Prostate gland (tissue), 2 donors: Measurements from ENCODE around the gene SLC25A31. TPM values are rescaled to one million over a fixed set of nuclear protein-coding genes. Genes with fewer than 3 reads are reported as not detected.

ENCODE experiments used
- DNase-seq: peaks from one replicate; pipeline ENCODE4 v3.0.0-alpha.2; 2019; ENCODE audit warnings: low spot score
- H3K27ac ChIP-seq, 2 donors: fragments of 200-600 bp; sonication (generic); 2 replicates each; pipeline ENCODE4 v1.5.1; 2017 to 2019
- H3K27me3 ChIP-seq: fragments of 200-600 bp; sonication (generic); replicated peaks from 2 replicates; pipeline ENCODE4 v1.5.1; 2019; ENCODE audit not compliant: insufficient read depth
- H3K36me3 ChIP-seq, 2 donors: fragments of 200-600 bp; sonication (generic); 1 replicate in 1 of 2; 2 replicates in 1 of 2; pipeline versions ENCODE4 v1.5.1 to v1.8.1; 2017 to 2019
- H3K4me1 ChIP-seq: fragments of 200-600 bp; sonication (generic); replicated peaks from 2 replicates; pipeline ENCODE4 v1.5.1; 2019
- H3K4me3 ChIP-seq, 2 donors: fragments of 200-600 bp; sonication (generic); 2 replicates each; pipeline ENCODE4 v1.5.1; 2017 to 2019
- H3K9me3 ChIP-seq: fragments of 200-600 bp; sonication (generic); 2 replicates; pipeline ENCODE4 v1.5.1; 2017
- POLR2A ChIP-seq: fragments of 450-650 bp; IDR thresholded peaks from one replicate; pipeline ENCODE4 v1.6.1; 2016; ENCODE audit warnings: antibody characterized with exemption, mild to moderate bottlenecking
- POLR2AphosphoS5 ChIP-seq: sonication (generic); formaldehyde crosslinking; IDR thresholded peaks from one replicate; pipeline ENCODE4 v1.6.1; 2017; ENCODE audit warnings: antibody characterized with exemption
- WGBS: methylation state at CpG from one replicate; pipeline ENCODE4 v1.1.5; 2018; 5-methylcytosine and 5-hydroxymethylcytosine counted together
- intact Hi-C: fragments of 100-400 bp; cut with DNase I; formaldehyde crosslinking; loops from one replicate; pipeline ENCODE4 v1.14.2; 2022
- total RNA-seq, 2 donors: library from RNA; depleted of rRNA; stranded (reverse); fragments of >200 nt; gene quantifications; one replicate each; pipeline ENCODE4 v1.1.0, GENCODE V29; 2016
- TF ChIP-seq, protein P1 (sequence below), 4 experiments: fragments of 200-600 bp in 2 of 4; fragments of 450-650 bp in 2 of 4; sonication (generic) in 2 of 4; IDR thresholded peaks; 1 replicate in 3 of 4; 2 replicates in 1 of 4; pipeline ENCODE4 v1.5.1; 2016 to 2019; ENCODE audit warnings: antibody characterized with exemption in 4 of 4, mild to moderate bottlenecking in 2 of 4, moderate library complexity in 2 of 4

SLC25A31 gene
- total RNA-seq, 2 donors from 2014 or later = 7.7 TPM; not detected in 1

DNA sequence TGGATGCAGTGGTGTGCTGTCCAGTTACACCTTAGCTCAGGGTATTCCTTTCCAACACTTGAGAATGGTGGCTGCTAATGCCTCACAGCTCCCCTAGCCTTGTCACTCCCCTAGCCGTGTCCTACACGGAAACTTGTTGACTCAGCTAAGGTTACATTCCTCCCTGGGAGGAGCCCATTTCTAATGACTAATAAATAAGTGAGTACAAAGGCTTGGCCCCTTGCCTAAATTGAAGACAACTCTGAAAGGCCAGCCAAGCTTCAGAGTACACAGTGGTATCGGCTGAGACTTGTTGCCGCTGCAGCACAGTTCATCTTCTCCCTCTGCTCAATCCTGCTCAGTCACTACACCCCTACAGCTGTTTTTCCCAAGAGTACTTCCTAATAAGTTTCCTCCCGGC, 21.2 kb upstream of the SLC25A31 start:
- Histone ChIP-seq H3K4me3 (no peak overlapping the region), H3K9me3 (no peaks in the 10 kb centered on the region), H3K4me1 (no peaks in the 10 kb centered on the region), H3K27ac (peak overlapping the region; percentile 51 to 65), H3K27me3 (no peaks in the 10 kb centered on the region), H3K36me3 (no peaks in the 10 kb centered on the region)
- DNase-seq = peak; percentile 96
- TF ChIP-seq POLR2AphosphoS5 = peak; percentile 89
- no peak for TF ChIP-seq POLR2A
- intact Hi-C loops = no loop called here
- 13% methylated on average over 5 of the region's 5 CpGs for WGBS

DNA sequence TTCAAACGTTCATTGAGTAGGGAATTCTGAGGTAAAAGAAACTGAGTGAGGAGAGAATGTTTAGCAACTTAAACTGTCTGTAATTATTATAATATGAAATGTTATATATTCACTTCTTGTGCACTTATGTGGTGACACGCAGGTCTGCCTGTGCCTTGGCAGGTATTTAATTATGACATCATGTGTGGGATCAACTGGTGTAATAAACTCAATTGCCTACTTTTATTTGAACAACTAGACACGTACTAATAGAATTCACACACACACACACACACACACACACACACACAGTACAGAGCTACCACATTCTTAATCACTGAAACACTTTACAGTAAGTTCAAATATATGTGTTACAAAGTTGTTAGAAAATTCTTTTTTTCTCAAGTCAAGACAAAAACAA, 20.7 kb upstream of the SLC25A31 start:
- H3K9me3 ChIP-seq = no peaks in the 10 kb centered on the region
- peak overlapping the region; percentile 51 to 65 for H3K27ac ChIP-seq
- TF ChIP-seq POLR2AphosphoS5 (no peak), POLR2A (no peak)
- TF ChIP-seq, protein P1, sequence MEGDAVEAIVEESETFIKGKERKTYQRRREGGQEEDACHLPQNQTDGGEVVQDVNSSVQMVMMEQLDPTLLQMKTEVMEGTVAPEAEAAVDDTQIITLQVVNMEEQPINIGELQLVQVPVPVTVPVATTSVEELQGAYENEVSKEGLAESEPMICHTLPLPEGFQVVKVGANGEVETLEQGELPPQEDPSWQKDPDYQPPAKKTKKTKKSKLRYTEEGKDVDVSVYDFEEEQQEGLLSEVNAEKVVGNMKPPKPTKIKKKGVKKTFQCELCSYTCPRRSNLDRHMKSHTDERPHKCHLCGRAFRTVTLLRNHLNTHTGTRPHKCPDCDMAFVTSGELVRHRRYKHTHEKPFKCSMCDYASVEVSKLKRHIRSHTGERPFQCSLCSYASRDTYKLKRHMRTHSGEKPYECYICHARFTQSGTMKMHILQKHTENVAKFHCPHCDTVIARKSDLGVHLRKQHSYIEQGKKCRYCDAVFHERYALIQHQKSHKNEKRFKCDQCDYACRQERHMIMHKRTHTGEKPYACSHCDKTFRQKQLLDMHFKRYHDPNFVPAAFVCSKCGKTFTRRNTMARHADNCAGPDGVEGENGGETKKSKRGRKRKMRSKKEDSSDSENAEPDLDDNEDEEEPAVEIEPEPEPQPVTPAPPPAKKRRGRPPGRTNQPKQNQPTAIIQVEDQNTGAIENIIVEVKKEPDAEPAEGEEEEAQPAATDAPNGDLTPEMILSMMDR (IDR thresholded peaks at IDR 0.05) = no peak
- no peaks in the 10 kb centered on the region for H3K36me3 ChIP-seq
- H3K4me3 ChIP-seq = no peak overlapping the region
- no peaks in the 10 kb centered on the region for H3K4me1 ChIP-seq
- H3K27me3 ChIP-seq = no peaks in the 10 kb centered on the region
- no peak for DNase-seq
- 19% methylated on average over 3 of the region's 3 CpGs for WGBS
- intact Hi-C loops = no loop called here

DNA sequence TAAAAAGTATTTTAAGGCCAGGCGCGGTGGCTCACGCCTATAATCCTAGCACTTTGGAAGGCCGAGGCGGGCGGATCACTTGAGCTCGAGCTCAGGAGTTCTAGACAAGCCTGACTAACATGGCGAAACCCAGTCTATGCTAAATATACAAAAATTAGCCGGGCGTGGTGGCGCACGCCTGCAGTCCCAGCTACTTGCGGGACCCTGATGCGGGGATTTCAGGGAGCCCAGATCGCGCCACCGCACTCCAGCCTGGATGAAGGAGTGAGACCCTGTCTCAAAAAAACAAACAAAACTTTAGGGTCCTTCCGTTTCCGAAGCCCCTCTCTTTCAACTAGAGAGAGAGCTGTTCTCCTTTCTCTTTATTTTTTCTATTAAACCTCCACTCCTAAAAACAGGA, 1.2 kb downstream of the SLC25A31 start:
- 95% methylated on average over 19 of the region's 19 CpGs for WGBS
- TF ChIP-seq POLR2AphosphoS5 (no peak), POLR2A (no peak)
- TF ChIP-seq, protein P1 (IDR thresholded peaks at IDR 0.05) = no peak
- H3K4me3 ChIP-seq = no peak overlapping the region
- no peak overlapping the region for H3K27ac ChIP-seq
- intact Hi-C loops = no loop called here
- no peaks in the 10 kb centered on the region for H3K4me1 ChIP-seq
- no peaks in the 10 kb centered on the region for H3K27me3 ChIP-seq
- no peaks in the 10 kb centered on the region for H3K36me3 ChIP-seq
- no peak for DNase-seq
- H3K9me3 ChIP-seq = no peaks in the 10 kb centered on the region

DNA sequence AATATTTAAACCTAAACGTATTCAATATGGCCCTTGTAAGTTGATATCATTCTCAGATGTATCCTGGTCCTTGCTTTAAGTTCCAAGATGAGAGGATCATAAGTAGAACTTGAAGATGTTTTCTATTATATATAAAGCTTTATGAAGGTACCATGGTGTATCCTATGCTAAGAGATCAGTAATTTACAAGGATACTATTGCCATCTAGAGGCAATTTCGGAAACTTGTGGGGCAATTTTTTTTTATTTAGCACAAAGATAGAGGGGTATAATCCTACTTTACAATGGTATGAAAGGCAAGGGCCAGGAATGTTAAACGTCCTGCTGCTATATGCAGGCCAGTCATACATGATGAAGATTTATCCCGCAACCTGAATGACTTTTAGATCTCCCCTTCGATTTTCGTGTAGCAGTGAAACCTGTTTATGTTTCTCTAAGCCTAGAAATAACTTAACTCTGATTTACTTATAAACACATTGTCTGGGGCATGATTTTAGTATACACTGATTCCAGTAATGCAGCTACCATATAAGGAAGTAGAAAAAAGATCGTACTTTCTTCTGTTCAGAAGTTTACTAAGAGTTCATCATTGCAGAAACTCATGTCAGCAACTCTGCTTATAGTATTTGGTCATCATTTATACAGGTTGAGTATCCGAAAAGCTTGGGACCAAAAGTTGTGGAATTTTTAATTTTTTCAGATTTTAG, 2.6 kb downstream of the SLC25A31 start:
- Histone ChIP-seq H3K4me1 (no peaks in the 10 kb centered on the region), H3K27ac (no peak overlapping the region), H3K4me3 (no peak overlapping the region), H3K36me3 (no peaks in the 10 kb centered on the region), H3K27me3 (no peaks in the 10 kb centered on the region), H3K9me3 (no peaks in the 10 kb centered on the region)
- 23% methylated on average over 8 of the region's 8 CpGs for WGBS
- TF ChIP-seq POLR2AphosphoS5 (no peak), POLR2A (no peak)
- TF ChIP-seq, protein P1 (IDR thresholded peaks at IDR 0.05) = peak in 3 of 4 experiments; percentile 42 to 65 (median 64)
- no peak for DNase-seq
- intact Hi-C loops = loop anchor here (1.0 kb wide), 1 partner anchor 127 kb away; no protein-coding TSS in a partner anchor

DNA sequence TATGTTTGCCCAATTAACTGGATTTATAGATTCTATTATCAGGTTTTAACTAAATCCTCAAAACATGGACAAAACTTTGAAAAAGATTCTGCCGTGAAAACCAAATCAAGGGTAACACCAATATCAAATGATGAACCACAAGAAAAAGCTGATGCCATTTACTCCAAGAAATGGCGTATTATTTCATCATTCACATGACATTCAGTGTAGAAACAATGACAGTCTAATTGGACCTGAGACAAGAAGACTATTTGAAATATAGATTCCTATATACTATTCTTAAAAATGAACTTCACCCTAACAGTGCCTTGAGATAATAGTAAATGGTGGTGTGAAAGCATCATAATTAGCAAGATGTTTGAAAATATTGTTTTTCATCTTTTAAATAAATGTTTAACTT, 4.8 kb downstream of the SLC25A31 start:
- DNase-seq = no peak
- H3K27me3 ChIP-seq = no peaks in the 10 kb centered on the region
- H3K36me3 ChIP-seq = no peaks in the 10 kb centered on the region
- H3K9me3 ChIP-seq = no peaks in the 10 kb centered on the region
- WGBS = 81% methylated on average over 2 of the region's 2 CpGs
- TF ChIP-seq, protein P1 (IDR thresholded peaks at IDR 0.05) = no peak
- TF ChIP-seq POLR2AphosphoS5 = no peak
- H3K4me3 ChIP-seq = no peak overlapping the region
- intact Hi-C loops = no loop called here
- H3K27ac ChIP-seq = no peak overlapping the region
- no peaks in the 10 kb centered on the region for H3K4me1 ChIP-seq
